Measurements from ENCODE around the gene KRTAP4-3.
A peak's percentile ranks its signal among the peaks of the same experiment; 100 is the strongest.

Gene KRTAP4-3

GRCh38 chr17:41168121-41168520 is at the start of gene KRTAP4-3:
KRTAP4-3 (minus strand) TSS chr17:41168221; CDS start chr17:41168172, 49 bp downstream.
- TF ChIP-seq, protein P1, sequence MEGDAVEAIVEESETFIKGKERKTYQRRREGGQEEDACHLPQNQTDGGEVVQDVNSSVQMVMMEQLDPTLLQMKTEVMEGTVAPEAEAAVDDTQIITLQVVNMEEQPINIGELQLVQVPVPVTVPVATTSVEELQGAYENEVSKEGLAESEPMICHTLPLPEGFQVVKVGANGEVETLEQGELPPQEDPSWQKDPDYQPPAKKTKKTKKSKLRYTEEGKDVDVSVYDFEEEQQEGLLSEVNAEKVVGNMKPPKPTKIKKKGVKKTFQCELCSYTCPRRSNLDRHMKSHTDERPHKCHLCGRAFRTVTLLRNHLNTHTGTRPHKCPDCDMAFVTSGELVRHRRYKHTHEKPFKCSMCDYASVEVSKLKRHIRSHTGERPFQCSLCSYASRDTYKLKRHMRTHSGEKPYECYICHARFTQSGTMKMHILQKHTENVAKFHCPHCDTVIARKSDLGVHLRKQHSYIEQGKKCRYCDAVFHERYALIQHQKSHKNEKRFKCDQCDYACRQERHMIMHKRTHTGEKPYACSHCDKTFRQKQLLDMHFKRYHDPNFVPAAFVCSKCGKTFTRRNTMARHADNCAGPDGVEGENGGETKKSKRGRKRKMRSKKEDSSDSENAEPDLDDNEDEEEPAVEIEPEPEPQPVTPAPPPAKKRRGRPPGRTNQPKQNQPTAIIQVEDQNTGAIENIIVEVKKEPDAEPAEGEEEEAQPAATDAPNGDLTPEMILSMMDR (IDR thresholded peaks at IDR 0.05; ENCODE audit: low read depth, low read length, missing control alignments) = no peak
- no peak for DNase-seq (ENCODE audit: extremely low read depth, low read depth)
- no peak within 1 kb of the TSS for H3K4me3 ChIP-seq (replicated peaks; ENCODE audit: low read depth, low read length)

DNA sequence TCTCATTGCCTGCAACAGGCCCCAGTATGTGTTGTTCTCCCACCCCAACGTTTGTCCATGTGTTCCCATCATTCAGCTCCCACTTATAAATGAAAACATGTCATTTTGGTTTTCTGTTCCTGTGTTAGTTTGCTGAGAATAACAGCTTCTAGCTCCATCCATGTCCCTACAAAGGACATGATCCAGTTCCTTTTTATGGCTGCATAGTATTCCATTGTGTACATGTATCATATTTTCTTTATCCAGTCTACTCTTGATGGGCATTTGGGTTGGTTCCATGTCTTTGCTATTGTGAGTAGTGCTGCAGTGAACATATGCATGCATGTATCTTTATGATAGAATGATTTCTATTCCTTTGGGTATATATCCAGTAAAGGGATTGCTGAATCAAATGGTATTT is 47.7 kb upstream of the KRTAP4-3 start:
- TF ChIP-seq, protein P1 (IDR thresholded peaks at IDR 0.05; ENCODE audit: low read depth, low read length, missing control alignments) = no peak
- no peak for DNase-seq (ENCODE audit: extremely low read depth, low read depth)
- no peak overlapping the region for H3K4me3 ChIP-seq (replicated peaks; ENCODE audit: low read depth, low read length)

DNA sequence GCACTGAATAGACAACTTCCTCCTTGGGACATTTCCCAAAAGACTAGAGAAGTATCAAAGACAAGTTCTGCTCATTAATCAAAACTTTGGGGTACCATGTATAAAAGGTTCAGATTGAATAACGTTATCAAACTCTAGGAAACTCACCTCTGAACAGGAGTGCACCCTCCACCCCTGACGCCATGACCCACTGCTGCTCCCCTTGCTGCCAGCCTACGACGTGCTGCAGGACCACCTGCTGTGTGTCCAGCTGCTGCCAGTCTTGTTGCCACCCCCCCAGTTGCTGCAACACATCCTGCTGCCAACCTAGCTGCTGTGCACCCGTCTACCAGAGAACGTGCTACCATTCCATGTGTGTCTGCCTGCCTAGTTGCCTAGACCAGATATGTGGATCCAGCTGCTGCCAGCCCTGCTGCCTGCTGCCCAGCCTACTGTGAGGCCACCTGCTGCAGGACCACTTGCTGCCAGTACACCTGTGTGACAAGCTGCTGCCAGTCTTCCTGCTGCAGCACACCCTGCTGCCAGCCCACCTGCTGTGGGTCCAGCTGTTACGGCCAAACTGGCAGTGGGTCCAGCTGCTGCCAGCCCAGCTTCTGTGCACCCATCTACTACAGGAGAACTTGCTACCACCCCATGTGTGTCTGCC is 44.6 kb upstream of the KRTAP4-3 start:
- no peak for DNase-seq (ENCODE audit: extremely low read depth, low read depth)
- H3K4me3 ChIP-seq (replicated peaks; ENCODE audit: low read depth, low read length) = no peak overlapping the region
- TF ChIP-seq, protein P1 (IDR thresholded peaks at IDR 0.05; ENCODE audit: low read depth, low read length, missing control alignments) = no peak

GRCh38 chr17:41211845-41212466 is 43.9 kb upstream of the KRTAP4-3 start:
- H3K4me3 ChIP-seq (replicated peaks; ENCODE audit: low read depth, low read length) = no peak overlapping the region
- TF ChIP-seq, protein P1 (IDR thresholded peaks at IDR 0.05; ENCODE audit: low read depth, low read length, missing control alignments) = no peak
- DNase-seq (ENCODE audit: extremely low read depth, low read depth) = peak; percentile 56

- no peak for DNase-seq (ENCODE audit: extremely low read depth, low read depth)
- TF ChIP-seq, protein P1 (IDR thresholded peaks at IDR 0.05; ENCODE audit: low read depth, low read length, missing control alignments) = no peak
- H3K4me3 ChIP-seq (replicated peaks; ENCODE audit: low read depth, low read length) = no peak overlapping the region
Measured at GRCh38 chr17:41199421-41200078, 31.5 kb upstream of the KRTAP4-3 start.

DNA sequence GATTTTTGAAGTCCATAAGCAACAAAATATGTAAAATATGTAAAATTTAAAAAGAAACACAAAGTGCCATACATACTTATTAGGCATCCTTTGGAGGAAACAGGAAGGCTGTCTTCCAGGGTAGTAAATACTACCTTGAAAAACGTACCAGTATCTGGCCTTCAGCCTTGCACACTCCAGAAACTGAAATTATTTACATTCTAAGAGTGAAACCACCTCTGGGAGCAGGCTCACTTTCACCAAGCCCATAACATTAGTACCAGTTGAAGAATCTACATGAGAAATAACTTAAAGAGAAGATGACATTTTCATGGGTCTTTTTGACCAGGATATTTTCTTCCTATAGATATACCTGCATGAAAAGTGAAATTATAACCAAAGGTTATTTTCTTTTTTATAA is 28.0 kb upstream of the KRTAP4-3 start:
- DNase-seq (ENCODE audit: extremely low read depth, low read depth) = no peak
- H3K4me3 ChIP-seq (replicated peaks; ENCODE audit: low read depth, low read length) = no peak overlapping the region
- TF ChIP-seq, protein P1 (IDR thresholded peaks at IDR 0.05; ENCODE audit: low read depth, low read length, missing control alignments) = no peak

Data from HFF-Myc (cell line).